Activated T-cell treated with anti-CD3 and anti-CD28 coated beads, Interleukin-2, amount 50 U/mL, for 48 hours (primary cell): ENCODE results near the gene GALNT2.

Experiments
- DNase-seq, 2 experiments: peaks; one replicate each; pipeline ENCODE4 v3.0.0-alpha.2; 2020

Gene GALNT2

DNA sequence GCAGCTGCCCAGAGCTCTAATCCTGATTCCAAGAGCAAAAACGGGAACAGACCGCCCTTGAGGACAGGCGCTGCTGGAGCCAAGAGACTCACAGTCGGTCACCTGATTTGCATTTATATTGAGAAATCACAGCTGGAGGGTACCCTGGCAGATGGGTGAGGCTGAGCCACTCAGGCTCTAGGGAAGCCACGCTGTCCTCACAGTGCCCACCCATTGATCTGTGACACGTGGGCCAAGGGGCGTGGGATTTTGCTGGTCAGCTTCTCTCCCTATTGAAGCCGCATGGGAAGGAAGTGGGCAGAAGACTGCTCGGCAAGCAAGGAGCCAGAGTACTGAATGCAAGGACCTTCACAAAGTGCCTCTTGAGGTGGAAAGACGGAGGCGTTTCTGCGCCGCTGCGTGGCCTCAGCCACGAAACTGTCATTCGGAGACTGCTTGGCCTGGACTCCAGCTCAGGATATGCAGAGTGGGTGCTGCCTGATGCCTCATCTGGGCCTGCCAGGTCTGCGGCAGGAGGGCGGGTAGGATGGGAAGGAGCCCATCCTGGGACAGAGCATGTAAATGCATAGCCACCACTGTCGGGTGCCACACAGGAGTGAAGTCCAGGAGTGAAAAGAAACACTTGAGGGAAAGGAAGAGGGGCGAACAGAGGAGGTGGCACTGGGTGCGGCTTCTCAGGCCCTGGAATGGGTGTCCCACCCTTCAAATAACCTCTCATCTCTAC lies 219.3 kb downstream of the GALNT2 start:
- no peak for DNase-seq

GRCh38 chr1:230286890-230287269 lies 219.8 kb downstream of the GALNT2 start:
- DNase-seq, result no peak

GRCh38 chr1:230287674-230288315 lies 220.8 kb downstream of the GALNT2 start:
- DNase-seq, result no peak

DNA sequence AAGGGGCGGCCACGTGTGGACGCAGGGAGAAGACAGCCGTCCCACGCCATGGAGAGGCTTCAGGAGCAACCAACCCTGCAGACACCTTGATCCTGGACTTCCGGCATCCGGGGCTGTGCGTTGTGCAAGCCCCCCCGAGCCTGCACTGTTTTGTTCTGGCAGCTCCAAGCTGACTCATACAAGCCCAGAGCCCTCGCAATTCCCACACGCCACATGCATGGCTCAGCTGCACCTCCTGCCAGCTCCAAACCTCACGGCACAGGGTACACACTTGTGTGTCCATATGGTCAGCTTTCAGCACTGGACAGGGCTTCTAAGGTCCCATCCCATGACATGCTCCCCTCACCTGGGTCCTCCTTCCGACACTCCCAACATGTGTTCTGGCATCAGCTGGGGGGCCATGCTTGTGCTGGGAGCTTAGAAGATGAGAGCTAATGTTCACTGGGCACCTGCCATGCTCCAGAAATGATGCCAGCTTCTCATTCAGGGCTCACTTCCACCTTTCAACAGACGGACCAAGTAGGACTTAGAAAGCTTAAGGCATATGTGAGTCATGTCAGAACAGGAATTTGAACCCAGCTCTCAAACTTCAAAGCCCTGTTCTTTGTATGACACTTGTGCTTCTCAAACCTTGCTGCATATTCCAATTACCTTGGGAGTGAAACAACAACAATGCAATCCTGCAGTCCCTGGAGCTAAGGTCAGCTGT lies 221.8 kb downstream of the GALNT2 start:
- no peak for DNase-seq

- no peak for DNase-seq
Measured at GRCh38 chr1:230289350-230289644, 222.3 kb downstream of the GALNT2 start.

GRCh38 chr1:230291731-230292620 lies 224.9 kb downstream of the GALNT2 start:
- DNase-seq, result peak in 1 of 2 experiments; percentile 14

- DNase-seq, result no peak
Measured at GRCh38 chr1:230292689-230293389, 225.8 kb downstream of the GALNT2 start.

- DNase-seq, result no peak
Measured at GRCh38 chr1:230293390-230293700, 226.3 kb downstream of the GALNT2 start.

- no peak for DNase-seq
Measured at GRCh38 chr1:230295367-230295766, 228.3 kb downstream of the GALNT2 start.

- DNase-seq, result no peak
Measured at GRCh38 chr1:230299191-230300006, 232.4 kb downstream of the GALNT2 start.

DNA sequence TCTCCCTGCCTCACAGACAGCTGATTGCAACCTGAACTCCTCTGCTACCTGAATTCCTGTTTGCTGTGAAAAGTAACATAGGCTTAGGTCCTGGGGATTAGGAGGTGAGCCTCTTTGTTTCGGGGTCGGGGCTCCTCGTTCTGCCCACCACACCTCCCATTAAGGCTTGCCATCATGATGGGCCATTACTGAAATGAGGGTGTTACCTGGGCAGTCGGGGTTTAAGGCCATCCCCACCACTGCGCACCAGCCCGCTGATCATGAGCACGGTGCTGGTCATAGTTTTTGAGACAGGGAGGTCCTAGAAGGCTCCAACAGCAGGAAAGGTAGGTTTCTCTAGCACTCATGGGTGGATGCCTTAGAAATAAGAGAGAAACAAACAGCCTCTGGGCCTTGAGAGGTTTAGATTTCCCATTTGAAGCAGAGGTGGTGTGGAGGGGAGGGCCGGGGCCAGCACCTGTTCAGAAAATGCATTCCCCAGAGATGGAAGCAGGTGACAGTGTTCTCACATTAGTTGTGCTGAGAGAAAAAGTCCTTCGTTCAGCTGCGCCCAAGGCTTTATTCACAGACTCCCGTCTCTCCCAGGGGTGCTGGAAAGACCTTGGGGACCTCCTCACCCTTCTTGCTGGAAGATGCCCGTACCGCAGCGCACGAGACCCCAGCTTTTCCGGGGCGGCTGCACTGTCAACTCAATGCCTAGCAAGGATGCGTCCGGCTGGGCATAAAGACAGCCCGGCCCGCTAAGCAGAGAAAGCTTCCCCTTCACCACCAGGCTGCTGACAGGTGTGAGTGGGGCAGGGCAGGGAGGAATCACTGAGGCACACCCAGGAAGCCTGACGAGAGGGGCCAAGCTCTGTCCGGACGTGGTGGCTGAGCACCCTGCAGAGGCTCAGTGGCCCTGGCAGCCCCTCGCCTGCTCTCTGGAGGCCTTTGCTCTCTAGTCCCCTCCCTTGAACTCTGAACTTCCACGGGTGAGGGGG lies 233.6 kb downstream of the GALNT2 start:
- DNase-seq, result no peak

DNA sequence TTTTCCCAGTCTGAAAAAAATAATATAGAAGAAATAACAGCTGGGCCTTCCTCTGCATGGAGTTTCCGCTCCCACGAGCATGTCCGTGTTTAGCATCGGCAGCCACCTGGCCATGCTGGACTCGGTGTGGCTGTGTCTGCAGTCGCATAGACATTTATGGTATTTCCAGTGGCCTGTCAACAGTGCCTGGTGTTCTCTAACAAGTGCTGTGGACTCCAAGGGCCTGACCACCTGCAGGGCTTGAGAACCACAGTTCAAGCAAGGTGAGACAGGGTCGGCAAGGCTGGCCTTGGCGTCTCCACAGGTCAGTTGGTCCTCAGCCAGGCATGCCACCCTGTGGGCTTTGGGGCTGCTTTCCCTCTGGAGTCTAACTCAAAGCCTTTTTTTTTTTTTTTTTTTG lies 234.3 kb downstream of the GALNT2 start:
- DNase-seq, result no peak

DNA sequence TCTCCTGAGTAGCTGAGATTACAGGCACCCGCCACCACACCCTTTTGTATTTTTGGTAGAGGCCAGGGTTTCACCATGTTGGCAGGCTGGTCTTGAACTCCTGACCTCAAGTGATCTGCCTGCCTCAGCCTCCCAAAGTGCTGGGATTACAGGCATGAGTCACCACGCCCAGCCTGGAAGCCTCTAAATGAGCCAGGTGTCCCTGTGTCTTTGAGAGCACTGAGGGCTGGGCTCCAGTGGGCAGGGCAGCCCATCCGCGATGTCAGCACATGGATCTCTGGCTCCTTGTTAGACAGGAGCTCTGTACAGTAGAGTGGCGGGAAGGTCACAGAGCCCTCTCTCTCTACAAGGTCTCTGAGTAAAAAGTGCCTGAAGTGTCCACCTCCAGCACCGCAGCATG lies 234.8 kb downstream of the GALNT2 start:
- DNase-seq, result no peak

GRCh38 chr1:230303069-230303468 lies 236.0 kb downstream of the GALNT2 start:
- DNase-seq, result no peak

- DNase-seq, result no peak
Measured at GRCh38 chr1:230303822-230304221, 236.8 kb downstream of the GALNT2 start.

GRCh38 chr1:230306169-230306568 lies 239.1 kb downstream of the GALNT2 start:
- DNase-seq, result peak; percentile 50 to 58

GRCh38 chr1:230307213-230307612 lies 240.2 kb downstream of the GALNT2 start:
- DNase-seq, result no peak

- no peak for DNase-seq
Measured at GRCh38 chr1:230308039-230308438, 241.0 kb downstream of the GALNT2 start.

DNA sequence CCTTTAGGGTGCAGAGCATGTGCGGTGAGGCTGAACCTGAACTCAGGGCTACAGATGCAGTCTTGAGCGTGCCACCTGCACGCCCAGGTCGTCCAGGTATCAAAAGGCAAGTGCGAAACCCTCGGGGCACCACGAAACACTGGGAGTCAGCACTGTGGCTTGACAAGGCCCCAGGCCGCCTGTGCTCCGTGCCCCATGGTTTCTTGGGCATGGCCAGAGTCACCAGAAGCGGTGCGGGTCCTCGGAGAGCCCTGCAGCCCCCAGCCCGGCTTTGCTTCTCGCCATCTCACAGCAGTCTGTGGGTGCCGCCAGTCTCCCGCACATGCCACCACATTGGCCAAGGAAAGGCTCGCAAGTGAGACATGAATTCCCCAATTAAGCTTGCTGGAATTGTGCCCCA lies 241.8 kb downstream of the GALNT2 start:
- no peak for DNase-seq

- no peak for DNase-seq
Measured at GRCh38 chr1:230309646-230310177, 242.7 kb downstream of the GALNT2 start.
